ENCODE results near the gene SLC26A1.
A peak's percentile ranks its signal among the peaks of the same experiment; 100 is the strongest.

The SLC26A1 gene

GRCh38 chr4:998096-998691 is 5.0 kb upstream of the SLC26A1 start:
- DNase-seq, result no peak

- DNase-seq, result no peak
Measured at GRCh38 chr4:997375-998071, 4.3 kb upstream of the SLC26A1 start.

GRCh38 chr4:996997-997374 is 3.8 kb upstream of the SLC26A1 start:
- no peak for DNase-seq

GRCh38 chr4:996030-996996 is 3.1 kb upstream of the SLC26A1 start:
- DNase-seq, result no peak

GRCh38 chr4:995311-996026 is 2.3 kb upstream of the SLC26A1 start:
- no peak for DNase-seq

DNA sequence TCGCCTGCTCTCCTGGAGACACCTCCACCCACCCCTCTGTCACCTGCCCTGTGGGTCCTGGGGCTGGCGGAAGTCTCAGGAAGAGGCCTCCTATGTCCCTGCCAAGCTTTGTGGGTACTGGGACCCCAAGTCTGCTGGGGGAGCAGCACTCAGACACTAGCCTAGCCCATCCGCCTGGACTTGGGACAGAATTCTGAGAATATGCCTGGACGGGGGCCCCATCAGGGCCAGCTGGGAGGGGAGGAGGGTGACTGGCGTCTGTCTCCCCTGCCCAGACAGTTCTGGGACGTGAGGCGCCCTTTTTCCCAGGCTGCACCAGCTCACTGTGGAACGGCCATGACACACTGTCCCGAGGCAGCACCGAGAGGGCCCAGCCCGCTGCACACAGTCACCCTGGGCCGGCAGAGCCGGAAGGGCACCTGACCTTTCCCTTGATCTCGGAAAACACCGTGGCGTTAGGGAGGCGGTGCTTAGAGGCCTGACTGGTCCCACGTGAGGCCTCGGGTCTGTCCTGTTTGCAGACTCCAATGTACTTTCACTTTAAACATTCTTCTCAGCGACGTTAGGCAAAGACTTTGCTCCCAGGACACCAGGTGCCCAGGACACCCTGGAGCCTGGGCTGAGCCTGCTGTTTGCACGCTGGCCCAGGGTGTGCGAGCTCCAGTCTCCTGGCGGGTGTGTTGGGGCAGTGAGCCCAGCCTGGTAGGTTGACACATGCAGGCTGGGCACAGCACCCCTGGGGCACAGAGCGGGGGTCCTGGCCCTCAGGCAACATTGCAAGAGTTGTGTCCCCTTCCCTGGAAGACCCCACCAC is 700 bp downstream of the SLC26A1 start:
- DNase-seq, result no peak

DNA sequence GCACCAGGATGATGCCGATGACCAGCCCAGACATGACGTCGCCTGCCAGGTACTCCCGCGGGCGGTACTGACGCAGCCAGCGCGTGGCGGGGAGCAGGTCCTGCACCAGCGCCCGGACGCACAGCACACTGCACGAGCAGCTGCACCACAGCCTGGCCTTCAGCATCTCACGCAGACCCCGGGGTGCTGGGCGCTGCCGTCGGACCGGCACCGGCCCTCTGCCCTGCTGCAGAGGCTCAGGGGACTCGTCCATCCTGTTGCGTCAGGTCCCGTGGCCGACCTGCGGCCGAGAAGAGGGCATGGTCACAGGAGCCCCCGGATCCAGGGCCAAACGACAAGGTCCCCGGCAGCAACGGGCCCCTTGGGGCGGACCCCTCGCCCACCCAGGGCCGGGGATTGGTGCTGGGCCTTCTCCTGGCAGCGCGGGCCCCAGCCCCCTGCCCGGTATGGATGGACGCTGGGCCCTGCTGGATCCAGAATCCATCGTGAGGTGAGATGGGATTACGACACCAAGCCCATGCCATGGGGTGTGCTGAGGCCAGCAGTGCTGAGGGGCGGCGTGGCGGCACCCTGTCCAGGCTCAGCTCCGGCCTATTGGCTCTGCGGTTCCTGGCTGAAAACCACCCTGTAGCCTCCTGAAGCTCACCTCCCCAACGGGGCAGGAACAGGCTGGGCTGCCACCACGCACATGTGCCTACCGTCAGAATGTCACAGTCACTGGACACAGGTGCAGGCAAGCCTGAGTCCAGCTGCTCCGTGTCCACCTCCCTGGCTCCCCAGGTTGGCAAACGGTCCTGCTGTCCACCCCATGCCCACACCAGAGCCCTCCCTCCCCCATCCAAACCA is 1.5 kb downstream of the SLC26A1 start:
- DNase-seq, result no peak

- DNase-seq, result no peak
Measured at GRCh38 chr4:990746-991367, 2.3 kb downstream of the SLC26A1 start.

DNA sequence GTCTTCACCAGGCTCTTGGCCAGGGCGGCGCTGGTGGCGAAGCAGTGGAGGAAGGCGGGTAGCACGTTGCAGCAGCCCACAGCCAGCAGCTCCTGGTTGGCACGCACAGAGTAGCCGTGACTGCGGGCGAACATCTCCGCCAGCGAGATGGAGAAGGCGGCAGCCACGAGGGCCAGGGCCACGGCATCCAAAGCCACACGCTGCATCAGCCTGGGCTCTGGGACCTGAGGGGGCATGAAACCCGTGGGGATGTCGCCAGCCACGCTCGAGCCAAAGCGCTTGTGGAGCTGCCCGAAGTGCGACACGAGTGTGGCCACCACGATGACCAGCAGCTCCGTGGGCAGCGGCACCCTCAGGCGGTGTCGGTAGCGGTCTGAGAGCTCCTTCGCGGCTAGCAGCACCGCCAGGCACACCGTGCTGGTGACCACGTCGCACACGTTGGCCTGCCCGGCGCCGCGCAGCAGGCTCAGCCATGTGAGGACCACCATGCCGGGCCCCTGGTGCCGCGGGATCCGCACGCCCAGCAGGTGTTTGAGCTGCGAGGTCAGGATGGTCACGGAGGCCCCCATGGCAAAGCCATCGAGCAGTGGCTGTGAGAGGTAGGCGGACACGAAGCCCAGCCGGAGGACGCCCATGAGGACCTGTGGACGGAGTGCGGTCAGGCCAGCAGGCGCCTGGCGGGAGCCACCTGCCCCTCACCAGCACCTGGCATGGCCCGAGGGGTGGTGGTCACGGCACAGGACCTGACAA is 3.3 kb downstream of the SLC26A1 start:
- no peak for DNase-seq

DNA sequence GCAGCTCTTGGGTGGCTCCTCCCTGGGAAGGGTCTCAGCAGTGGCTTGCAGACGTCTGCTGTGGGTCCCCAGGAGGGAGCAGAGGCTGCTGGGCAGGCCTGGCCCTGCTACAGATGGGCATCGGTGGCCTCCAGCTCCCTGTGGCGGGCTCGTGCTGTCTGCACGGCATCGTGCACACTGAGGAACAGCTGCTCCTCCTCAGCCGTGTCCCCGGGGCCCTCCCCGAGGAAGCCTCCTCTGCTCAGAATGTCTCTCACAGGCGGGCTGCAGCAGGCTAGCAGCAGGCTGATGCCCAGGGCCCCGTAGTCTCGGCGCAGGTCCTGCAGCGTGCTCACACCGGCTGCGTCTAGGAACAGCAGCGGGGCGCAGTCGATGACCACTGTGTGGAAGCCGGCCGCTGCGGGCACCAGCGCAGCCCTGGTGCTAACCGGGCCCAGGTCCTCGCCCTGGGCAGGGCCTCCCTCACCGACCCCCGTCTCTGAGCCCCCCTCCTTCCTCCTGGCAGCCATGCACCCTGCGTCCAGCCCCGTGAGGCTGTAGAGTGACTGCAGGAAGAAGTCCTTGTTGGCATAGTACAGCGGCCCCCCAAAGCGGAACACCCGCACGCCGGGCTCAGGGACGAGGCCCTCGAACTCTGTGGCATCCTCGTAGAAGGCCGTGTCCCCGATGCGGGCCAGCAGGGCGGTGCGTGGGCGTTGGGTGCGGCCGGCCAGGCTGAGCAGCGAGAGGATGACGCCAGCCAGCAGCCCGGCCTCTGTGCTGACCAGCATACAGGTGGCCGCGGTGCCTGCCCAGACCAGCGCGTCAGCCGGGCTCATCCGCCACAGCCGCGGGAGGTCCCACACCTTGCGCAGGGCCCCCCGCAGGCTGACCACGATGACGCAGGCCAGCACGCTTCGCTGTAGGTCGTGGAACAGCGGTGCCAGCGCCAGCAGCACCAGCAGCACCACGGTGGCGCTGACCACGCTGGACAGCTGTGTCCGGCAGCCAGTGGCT is 4.2 kb downstream of the SLC26A1 start:
- no peak for DNase-seq

DNA sequence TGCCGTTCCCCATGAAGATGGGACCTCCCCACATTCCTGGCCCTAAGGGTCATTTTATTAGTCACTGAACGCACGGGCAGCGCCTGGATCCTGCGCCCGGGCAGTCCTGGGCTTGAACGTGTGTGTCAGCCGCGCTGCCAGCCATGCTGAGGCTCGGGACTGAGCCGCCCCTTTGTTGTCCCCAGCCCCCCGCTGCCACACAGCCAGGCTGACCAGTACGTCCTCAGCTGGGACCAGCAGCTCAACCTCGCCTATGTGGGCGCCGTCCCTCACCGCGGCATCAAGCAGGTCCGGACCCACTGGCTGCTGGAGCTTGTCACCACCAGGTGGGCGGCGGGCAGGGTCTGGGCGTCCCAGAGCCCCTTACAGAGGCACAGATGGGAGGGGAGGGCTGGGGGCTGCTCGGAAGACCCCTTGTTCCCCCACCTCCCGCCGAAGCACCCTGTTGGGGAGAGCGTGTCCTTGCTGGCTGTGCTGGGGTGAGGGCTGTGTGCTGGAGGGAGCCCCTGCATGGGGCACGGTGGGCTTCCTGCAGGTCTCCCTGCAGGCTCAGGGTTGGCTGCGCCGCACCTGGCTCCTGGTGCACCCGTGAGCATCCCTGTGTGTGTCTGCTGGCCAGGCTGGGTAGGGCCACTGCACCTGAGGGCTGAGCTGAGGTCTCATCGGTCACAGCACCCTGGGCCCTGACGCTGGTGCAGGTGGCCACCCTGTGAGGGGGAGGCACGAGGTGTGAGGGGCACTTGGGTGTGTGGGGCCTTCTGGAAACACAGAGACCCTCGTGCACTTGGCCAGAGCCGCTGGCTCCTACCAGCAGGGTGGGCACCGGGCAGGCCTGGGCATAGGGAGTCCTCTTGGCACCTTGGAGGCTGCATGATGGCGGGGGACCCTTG is 5.3 kb downstream of the SLC26A1 start:
- DNase-seq, result no peak

GRCh38 chr4:986879-987623 is 6.2 kb downstream of the SLC26A1 start, which contains the start of gene IDUA:
IDUA (plus strand) TSS chr4:987044; CDS start chr4:987085, 41 bp downstream.
- peak; percentile 60 for DNase-seq

GRCh38 chr4:986428-986878 is 6.8 kb downstream of the SLC26A1 start:
- no peak for DNase-seq

GRCh38 chr4:985123-985830 is 7.9 kb downstream of the SLC26A1 start:
- peak; percentile 24 for DNase-seq

DNA sequence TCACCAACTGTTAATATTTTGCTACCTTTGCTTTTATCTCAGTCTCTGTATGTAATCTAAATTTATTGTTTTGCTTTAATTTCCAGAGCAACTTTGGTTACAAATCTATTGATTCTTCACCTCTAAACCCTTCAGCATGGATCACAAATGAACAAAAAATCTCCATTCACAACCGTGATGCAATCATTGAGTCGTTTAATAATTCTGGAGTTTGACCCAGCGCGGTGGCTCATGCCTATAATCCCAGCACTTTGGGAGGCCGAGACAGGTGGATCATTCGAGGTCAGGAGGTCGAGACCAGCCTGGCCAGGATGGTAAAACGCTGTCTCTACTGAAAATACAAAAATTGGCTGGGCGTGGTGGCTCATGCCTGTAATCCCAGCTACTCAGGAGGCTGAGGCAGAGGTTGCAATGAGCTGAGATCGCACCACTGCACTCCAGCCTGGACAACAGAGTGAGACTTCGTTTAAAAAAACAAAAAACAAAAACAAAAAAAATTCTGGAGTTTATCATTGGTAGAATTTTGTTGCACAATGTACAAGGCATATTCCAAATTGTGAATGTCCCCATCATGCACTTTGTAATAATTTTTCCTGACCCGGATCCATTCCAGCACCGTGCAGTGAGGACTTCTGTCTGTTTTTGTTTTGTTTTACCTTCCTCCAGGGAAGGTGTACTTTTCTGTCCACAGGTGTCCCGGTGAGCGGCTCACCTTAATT is 8.7 kb downstream of the SLC26A1 start:
- DNase-seq, result no peak

Data from fibroblast of skin of scalp (primary cell).